GM19395 (cell line): ENCODE results near the gene SNRPA.
"Not testable (repeated sequence)": the region's sequence is repeated elsewhere in the genome, so short reads cannot be mapped to it uniquely, and the experiment has no call there.

Source experiments
- ATAC-seq: cut with Tn5 transposase; IDR thresholded peaks from one replicate; pipeline ENCODE4 v1.9.1; 2021; ENCODE audit warnings: mild to moderate bottlenecking, moderate library complexity; ENCODE audit not compliant: unreplicated experiment

The SNRPA gene

DNA sequence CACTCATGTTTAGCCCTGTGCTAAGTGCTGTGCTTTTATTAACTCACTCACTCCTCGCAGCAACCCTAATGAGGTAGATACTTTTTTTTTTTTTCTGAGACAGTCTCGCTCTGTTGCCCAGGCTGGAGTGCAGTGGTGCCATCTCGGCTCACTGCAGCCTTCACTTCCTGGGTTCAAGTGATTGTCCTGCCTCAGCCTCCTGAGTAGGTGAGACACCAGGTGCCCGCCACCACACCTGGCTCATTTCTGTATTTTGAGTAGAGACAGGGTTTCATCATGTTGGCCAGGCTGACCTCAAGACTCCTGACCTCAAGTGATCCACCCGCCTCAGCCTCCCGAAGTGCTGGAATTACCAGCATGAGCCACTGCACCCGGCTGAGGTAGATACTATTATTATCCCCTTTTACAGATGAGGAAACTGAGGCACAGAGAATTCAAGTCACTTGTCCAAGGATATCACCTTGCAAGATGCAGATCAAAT is 31.5 kb upstream of the SNRPA start:
- ATAC-seq, result no peak

DNA sequence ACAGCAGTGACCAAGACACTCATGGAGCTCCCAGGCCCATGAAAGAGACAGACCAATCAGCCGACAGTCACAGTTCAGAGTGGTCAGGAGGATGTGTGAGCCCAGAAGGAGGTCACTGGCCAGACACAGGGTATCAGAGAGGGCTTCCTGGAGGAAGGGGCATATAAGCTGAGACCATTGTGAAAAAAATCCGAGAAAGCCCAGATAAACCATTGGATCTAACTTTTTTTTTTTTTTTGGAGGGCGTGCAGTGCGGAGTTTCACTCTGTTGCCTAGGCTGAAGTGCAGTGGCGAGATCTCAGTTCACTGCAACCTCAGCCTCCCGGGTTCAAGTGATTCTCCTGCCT is 29.9 kb upstream of the SNRPA start:
- no peak for ATAC-seq

DNA sequence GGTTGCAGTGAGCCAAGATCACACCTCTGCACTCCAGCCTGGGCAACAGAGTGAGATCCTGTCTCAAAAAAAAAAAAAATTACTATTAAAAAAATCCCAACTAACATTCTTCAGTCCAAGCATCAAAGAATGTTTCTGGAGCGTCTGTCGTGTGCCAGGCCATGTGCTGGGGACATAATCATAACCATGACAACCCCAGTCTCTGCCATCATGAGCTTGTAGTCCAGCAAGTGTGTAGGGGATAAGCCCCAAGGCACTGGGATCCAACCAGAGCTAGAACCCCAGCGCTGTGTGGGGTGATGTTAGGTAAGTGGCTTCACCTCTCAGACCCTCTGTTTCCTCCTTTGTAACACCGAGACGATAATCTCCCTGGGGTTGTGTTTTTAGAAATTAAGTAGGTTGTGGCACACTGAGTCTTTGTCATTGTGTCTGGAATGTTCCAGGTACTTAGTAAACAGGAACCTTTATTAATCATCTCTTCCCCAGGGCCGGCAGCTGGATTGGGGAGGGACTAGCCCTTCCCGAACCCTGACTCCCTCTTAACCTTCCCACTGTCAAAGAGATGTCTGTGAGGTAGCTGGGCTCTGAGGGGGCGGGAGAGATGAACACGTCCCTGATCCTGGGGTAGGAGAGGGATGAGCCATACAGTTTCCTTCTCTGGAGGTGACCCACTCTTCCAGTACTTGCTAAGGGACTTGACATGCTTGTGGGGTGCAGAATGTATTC is 28.9 kb upstream of the SNRPA start:
- ATAC-seq, result no peak

DNA sequence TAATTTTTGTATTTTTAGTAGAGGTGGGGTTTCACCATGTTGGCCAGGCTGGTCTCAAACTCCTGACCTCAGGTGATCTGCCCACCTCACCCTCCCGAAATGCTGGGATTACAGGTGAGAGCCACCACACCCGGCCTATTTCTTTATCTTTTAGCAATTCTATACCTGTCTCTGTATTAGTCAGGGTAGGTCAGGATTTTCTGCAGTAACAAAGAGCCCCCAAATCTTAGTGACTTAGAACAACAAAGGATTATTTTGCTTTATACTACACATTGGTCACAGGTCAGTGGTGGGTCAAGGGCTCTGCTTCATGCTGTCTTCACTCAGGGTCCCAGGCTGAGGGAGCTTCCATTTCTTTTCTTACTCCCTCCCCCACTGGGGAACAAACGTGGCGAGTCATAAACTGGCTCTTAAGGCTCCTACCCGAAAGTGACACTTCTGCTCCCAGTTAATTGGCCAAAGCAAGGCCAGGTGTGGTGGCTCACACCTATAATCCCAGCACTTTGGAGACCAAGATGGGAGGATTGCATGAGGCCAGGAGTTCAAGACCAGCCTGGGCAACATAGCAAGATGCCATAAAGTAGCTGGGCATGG is 27.2 kb upstream of the SNRPA start:
- ATAC-seq, result no peak

DNA sequence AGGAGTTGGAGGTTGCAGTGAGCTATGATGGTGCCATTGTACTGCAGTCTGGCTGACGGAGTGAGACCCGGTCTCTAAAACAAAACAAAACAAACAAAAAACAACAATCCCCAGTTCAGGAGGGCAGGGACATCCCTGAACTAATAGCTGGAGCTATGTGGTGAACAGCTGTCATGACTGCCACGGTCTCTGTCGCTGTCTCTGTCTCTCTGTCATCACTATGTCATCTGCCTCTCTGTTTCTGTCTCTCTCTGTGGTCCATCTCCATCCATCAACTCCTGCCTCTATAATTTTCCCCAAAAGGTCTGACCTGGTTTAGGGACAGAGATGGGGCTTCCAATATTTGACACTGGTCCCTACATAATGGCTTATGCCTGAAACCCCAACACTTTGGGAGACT is 26.7 kb upstream of the SNRPA start:
- no peak for ATAC-seq

DNA sequence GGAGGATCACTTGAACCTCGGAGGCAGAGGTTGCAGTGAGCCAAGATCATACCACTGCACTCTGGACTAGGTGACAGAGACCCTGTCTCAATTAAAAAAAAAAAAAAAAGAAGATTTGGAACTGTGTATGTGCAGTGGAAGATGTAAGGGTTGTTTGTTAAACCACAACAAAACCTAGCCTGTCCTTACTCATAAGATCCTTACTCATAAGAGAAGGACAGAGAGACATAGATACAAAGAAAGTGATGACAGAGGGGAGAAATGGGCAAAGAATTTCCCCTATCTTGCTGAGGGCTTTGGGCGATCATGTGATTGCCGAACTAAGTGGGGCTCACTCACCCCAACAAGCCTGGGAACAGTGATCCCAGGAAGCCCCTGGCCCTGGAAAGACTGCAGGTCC is 26.1 kb upstream of the SNRPA start:
- ATAC-seq, result no peak

DNA sequence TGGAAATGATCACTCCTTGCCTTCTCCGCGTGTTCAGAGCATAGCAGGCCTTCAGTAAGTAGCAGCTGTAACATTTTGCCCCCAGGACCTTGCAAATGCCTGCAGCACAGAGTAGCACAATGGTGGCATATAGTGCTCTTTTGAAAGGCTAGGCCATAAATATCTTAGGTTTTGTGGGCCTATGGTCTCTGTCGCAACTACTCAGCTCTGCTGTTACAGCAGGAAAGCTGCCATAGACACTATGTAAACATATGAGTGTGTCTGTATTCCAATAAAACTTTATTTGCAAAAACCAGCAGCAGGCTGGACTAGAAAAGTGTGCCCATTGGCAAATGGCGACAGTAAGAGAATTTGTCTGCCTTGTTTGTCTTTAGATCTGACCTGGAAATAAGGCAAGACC is 24.7 kb upstream of the SNRPA start:
- ATAC-seq, result no peak

DNA sequence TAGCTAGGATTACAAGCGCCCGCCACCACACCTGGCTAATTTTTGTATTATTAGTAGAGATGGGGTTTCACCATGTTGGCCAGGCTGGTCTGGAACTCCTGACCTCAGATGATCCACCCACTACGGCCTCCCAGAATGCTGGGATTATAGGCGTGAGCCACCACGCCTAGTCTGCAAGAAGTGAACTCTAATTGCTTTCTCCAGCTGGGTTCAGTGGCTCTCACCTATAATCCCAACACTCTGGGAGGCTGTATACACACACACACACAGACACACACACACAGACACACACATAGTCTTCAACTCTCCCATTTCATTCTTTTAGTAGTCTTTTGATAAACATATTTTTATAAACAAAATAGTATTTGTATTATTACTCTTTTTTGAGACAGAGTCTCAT is 20.9 kb upstream of the SNRPA start:
- not testable (repeated sequence) for ATAC-seq

DNA sequence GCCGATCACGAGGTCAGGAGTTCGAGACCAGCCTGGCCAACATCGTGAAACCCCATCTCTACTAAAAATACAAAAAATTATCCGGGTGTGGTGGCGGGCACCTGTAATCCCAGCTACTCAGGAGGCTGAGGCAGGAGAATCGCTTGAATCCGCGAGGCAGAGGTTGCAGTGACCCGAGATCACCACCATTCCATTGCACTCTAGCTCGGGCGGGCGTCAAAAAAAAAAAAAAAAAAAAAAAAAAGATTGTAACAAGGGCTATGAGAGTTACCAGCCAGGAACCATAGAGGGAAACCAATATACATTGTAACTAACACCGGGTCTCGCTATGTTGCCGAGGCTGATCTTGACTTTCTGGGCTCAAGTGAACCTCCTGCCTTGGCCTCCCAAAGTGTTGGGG is 18.7 kb upstream of the SNRPA start:
- ATAC-seq, result not testable (repeated sequence)

DNA sequence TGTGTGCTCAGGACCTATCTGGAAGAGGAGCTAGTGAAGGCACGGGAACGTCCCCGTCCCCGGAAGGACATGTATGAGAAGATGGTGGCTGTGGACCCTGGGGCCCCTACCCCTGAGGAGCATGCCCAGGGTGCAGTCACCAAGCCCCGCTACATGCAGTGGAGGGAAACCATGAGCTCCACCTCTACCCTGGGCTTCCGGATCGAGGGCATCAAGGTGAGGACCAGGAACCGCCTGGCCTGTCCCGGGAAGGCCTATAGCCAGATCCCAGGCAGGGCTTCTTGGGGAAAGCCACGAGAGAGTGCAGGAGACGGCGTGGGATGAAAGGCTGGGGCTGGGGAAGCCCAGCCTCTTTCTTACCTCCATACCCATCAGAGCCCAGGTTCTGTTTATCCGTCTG is 17.9 kb upstream of the SNRPA start:
- ATAC-seq, result no peak

DNA sequence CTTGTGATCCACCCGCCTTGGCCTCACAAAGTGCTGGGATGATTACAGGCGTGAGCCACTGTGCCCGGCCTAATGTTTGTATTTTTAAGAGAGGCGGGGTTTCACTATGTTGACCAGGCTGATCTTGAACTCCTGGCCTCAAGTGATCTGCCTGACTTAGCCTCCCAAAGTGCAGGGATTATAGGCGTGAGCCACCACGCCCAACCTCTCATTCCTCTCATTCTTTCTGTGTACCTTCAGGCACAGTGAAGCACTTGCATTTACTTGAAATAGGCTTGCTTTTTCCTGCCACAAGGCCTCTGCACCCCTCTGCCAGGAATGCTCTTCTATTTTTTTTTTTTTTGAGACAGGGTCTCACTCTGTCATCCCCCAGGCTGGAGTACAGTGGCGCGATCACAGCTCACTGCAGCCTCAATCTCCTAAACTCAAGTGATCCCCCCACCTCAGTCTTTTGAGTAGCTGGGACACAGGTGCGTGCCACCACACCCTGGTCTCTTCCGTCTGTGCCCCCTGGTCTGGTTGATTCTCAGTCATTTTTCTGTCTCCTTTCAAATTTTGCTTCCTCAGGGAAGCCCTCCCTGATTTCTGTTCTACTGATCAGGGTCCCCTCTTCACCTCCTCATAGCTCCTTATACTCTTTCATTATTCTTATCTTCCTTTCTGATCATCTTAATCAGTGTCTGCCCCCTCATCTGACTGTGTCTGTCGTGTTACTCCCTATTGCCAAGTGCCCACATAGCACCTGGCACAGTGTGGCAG is 15.8 kb upstream of the SNRPA start:
- no peak for ATAC-seq

DNA sequence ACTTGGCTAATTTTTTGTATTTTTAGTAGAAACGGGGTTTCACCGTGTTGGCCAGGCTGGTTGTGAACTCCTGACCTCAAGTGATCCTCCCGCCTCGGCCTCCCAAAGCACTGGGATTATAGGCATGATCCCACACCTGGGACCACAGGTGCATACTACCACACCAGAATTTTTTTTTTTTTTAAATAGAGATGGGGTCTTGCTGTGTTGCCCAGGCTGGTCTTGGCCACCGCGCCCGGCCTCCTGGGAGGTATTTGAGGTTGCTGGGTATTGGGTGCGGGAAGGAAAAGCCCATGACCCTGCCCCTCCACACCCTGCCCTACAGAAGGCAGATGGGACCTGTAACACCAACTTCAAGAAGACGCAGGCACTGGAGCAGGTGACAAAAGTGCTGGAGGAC is 14.3 kb upstream of the SNRPA start:
- ATAC-seq, result no peak

DNA sequence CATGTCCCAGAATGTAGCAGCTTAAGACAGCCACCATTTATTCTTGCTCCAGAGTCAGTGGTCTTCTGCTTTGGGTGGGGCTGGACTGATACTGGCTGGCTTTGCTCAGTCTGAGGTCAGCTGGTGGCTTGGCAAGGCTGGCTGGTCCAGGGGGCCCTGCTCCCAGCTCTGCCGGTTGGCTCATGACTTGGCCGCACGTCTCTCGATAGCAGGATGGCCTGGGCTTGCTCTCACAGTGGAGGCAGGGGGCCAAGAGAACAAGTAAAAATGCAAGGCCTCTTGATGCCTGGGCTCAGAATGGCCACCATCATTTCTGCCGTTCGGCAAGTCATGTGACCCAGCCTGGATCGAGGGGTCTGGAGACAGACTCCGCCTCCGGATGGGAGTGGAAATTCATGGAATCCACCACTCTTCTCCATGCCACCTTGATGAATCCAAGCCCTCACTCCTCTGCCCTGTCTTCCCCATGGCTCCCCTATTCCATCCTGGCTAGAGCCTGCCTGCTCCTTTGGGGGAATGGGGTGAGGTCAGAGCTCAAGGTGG is 13.8 kb upstream of the SNRPA start:
- ATAC-seq, result no peak

DNA sequence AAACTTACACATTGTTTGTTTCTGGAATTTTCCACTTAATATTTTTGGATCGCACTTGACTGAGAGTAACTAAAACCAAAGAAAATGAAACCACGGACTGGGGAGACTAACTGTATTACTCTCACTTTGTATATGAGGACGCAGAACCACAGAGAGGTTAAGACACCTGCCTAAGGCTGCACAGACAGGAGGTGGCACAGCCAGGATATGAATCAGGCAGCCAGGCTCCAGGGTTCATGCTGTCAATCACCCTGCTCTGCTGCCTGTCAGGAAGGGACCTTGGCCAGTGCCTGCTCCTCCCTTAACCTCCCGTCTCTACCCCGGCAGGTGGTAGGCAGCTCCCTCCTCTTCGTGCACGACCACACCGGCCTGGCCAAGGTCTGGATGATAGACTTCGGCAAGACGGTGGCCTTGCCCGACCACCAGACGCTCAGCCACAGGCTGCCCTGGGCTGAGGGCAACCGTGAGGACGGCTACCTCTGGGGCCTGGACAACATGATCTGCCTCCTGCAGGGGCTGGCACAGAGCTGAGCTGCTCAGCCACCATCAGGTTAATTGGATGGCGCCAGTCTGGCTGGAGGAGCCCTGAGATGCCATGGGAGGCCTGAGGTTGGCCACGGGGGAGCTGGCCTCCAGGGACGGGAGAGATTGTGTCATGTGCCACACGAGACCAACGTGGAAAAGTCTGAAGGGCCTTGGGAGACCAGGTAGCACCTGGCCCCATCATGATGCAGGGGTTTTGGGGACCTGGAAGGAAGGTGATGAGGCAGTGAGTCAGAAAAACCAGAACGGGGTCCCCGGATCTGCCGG is 11.8 kb upstream of the SNRPA start:
- ATAC-seq, result no peak

DNA sequence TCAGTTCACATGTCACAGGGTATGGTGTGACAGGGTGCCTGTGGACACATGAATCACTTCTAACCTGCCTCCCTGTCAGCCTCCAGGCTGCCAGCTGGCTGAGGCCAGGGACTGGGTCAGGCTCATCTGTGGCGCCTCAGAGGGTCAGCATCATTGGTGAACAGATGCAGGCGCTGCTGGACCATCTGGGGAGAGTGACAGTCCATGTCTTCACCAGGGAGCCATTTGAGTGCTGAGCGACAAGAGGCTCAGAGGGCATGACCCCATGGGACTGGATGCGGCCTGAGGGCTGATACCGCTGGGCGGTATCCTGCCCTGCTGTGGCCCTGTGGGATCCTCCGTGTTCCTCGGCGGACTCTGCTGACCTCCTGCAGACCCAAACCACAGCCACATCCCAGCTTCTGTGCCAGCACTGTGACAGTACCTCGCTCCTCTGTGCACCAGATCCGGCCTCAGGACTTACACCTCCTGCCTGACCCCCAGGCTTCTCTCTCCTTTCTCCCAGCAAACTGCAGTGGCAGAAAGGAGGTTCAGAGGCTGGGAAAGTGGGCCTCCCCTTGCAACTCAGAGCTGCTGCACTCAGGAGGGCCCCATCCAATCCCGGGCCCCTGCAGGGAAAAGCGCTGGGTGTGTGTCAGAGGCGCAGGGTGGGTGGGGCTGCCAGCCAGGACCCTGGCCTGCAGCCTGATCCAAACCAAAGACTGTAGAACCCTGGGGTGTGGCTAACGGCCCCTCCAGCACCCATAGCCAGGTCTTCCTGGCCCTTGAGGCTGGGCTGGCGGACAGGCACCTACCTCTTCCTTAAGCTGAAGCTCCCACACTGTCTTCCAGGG is 10.9 kb upstream of the SNRPA start:
- no peak for ATAC-seq

DNA sequence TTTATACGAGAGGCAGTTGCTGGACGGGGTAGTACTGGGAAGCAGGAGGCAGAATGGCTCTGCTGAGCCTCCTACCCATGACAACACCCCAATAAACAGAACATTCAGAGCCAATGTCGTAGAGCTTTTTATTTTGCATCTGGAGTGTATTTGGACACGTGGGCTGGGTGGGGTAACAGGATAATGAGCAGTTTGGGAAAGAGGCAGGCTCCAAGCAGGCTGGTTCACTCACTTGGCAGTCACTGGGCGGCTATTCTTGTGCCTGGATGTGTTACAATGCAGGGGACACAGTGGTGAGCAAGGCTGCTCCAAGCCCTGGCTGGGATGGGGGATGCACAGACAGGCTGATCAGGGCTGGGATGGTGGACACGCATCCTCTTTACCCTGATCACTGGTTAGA is 10.3 kb upstream of the SNRPA start:
- ATAC-seq, result no peak

DNA sequence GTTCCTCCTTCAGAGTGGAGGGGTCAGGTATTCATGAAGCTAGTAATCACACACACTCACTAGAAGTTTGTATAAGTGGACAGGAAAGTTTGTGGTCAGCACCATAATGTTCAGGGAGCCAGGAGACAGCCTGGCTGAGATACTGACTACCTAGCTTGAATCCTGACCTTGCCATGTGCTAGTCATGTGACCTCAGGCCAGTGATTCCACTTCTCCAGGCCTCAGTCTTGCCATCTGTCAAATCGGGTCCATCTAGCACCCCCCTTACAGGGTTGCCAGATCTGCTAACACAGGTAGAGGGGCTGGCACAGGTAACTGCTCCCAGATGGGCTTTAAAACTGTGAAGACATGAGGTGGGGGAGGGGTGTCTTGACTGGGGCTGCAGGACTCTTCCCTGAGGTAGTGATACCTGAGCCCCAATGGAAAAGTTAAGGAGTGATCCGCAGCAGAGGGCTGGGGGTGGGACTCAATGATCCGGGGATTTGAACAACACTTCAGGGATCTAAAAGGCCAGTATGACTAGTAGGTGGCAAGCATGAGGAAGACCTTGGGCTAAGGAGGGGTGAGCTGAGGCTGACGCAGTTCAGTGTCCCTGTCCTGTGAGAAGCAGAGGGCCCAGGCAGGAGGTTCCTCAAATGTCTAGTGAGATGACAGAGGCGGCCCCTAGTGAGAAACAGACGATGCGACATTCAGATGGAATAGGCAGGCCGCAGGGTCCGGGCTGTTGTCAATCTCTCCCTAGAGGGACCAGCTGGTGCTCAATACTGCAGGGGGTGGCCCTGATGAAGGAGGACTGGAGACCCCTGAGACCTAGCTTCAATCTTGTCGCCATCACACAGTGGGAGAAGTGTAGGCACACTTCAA is 9.2 kb upstream of the SNRPA start:
- no peak for ATAC-seq

DNA sequence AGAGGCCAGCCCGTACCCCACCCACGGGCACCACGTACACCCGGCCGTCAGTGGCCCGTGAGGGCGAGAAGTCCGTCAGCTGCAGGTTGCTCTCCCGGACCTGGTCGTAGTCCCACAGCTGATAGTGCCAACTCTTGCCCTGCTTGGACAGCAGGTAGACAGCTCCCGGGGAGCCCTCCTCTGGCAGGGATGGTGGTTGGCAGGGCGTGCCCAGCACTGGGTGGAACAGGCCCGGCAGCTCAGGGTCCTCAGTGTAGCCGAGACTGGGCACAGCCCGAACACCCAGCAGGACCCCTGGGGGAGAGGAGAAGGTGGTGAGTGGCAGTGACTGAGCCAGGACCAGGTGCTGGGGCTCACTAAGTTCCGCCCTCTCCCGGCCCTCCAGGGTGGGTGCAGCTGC is 8.5 kb upstream of the SNRPA start:
- no peak for ATAC-seq

DNA sequence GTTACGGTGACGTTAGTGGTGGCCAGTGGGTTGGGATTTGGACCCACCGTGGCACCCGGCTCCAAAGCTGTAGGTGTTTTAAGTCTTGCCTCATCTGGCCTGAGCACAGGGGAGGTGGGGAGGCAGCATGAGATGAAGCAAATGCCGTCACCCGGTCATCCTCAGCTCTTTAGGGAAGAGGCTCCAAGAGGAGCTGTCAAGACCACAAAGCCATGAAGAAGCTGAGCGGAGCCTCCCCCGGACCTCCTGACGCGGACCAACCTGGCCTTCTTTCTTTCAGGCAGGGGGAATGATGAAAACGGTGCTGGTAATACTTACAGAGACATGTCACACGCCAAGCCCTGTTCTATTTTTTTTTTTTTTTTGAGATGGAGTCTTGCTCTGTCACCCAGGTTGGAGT is 8.1 kb upstream of the SNRPA start:
- ATAC-seq, result no peak
